BLaER1 treated with 17β-estradiol and CSF1 and Interleukin-3, amounts not matched to agents 10 nM and 100 nM (cell line): ENCODE data around the gene ACTR5.
"Not testable (repeated sequence)": the region's sequence is repeated elsewhere in the genome, so short reads cannot be mapped to it uniquely, and the experiment has no call there.

Source experiments
- H3K27ac ChIP-seq, 11 experiments: shearing (Covaris generic); formaldehyde crosslinking; 2 replicates each; pipeline ENCODE4 v1.8.1; 2022
- H3K27me3 ChIP-seq, 11 experiments: shearing (Covaris generic); formaldehyde crosslinking; 2 replicates each; pipeline ENCODE4 v1.8.1; 2022
- H3K36me3 ChIP-seq, 11 experiments: shearing (Covaris generic); formaldehyde crosslinking; 2 replicates each; pipeline ENCODE4 v1.8.1; 2022
- H3K4me1 ChIP-seq, 10 experiments: shearing (Covaris generic); formaldehyde crosslinking; 2 replicates each; pipeline ENCODE4 v1.8.1; 2022
- H3K4me2 ChIP-seq, 11 experiments: shearing (Covaris generic); formaldehyde crosslinking; 2 replicates each; pipeline ENCODE4 v1.8.1; 2022
- H3K4me3 ChIP-seq, 10 experiments: shearing (Covaris generic); formaldehyde crosslinking; 2 replicates each; pipeline ENCODE4 v1.8.1; 2022
- H3K9ac ChIP-seq, 11 experiments: shearing (Covaris generic); formaldehyde crosslinking; 2 replicates each; pipeline ENCODE4 v1.8.1; 2022
- H3K9me3 ChIP-seq, 11 experiments: shearing (Covaris generic); formaldehyde crosslinking; replicated peaks in 1 of 11; 2 replicates each; pipeline ENCODE4 v1.8.1; 2022
- H4K20me1 ChIP-seq, 11 experiments: shearing (Covaris generic); formaldehyde crosslinking; 2 replicates each; pipeline ENCODE4 v1.8.1; 2022
- Cebpa-rat ChIP-seq, 11 experiments: shearing (Covaris generic); IDR thresholded peaks; 2 replicates each; pipeline ENCODE4 v1.8.1; 2022

ACTR5 gene

GRCh38 chr20:38806855-38807655 is 58.8 kb downstream of the ACTR5 start:
- no peaks in the 10 kb centered on the region for H3K9me3 ChIP-seq
- no peaks in the 10 kb centered on the region for H3K36me3 ChIP-seq
- H3K4me2 ChIP-seq: peak overlapping the region; percentile 94 to 100 (median 99)
- peaks cover 0 to 9% (median 0%) of the 10 kb centered on the region in 11 experiments; a peak in 2 of 22 replicates for H3K27me3 ChIP-seq
- peak overlapping the region; percentile 71 to 85 (median 79); a peak in 21 of 22 replicates for H3K9ac ChIP-seq
- peak overlapping the region; percentile 73 to 84 (median 76) for H3K4me3 ChIP-seq
- peaks cover 0 to 20% (median 0%) of the 10 kb centered on the region in 11 experiments; a peak in 5 of 22 replicates for H4K20me1 ChIP-seq
- TF ChIP-seq Cebpa-rat (IDR thresholded peaks at IDR 0.05): no peak
- H3K4me1 ChIP-seq: peaks cover 45 to 82% (median 75%) of the 10 kb centered on the region in 10 experiments
- H3K27ac ChIP-seq: peak overlapping the region in 9 of 11 experiments; percentile 82 to 93 (median 87); a peak in 18 of 22 replicates

DNA sequence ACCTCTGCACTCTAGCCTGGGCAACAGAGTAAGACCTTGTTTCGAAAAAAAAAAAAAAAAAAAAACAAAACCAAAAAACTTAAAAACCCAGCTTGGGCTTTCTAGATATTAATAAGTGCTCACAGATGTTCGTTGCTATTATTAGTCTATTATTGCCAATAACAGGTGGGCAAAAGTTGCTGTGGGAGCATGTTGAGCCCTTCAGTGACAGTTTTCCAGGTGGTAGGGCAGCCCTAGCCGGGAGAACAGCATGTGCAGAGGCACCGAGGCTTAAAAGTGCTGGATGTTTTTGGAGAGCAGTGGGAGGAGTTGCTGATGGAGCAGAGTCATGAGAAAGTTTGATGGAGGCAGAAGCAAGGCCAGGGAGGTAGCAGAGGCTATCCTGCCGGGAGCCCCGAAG is 61.7 kb downstream of the ACTR5 start:
- Histone ChIP-seq H3K9me3 (no peaks in the 10 kb centered on the region), H3K36me3 (no peaks in the 10 kb centered on the region; a peak in 1 of 22 replicates), H3K27ac (peak overlapping the region in 8 of 11 experiments; percentile 6 to 77 (median 68); a peak in 9 of 22 replicates), H3K4me3 (no peak overlapping the region), H3K9ac (peak overlapping the region in 1 of 11 experiments; percentile 3; a peak in 1 of 22 replicates), H4K20me1 (peaks cover 0 to 20% (median 0%) of the 10 kb centered on the region in 11 experiments; a peak in 5 of 22 replicates), H3K4me2 (peak overlapping the region in 9 of 11 experiments; percentile 94 to 100 (median 99); a peak in 18 of 22 replicates), H3K27me3 (peaks cover 0 to 9% (median 0%) of the 10 kb centered on the region in 11 experiments; a peak in 2 of 22 replicates), H3K4me1 (peaks cover 50 to 84% (median 77%) of the 10 kb centered on the region in 10 experiments)
- TF ChIP-seq Cebpa-rat (IDR thresholded peaks at IDR 0.05): no peak

GRCh38 chr20:38810926-38811630 is 62.8 kb downstream of the ACTR5 start:
- Histone ChIP-seq H3K4me1 (peaks cover 45 to 75% (median 72%) of the 10 kb centered on the region in 10 experiments), H3K9ac (peak overlapping the region in 7 of 11 experiments; percentile 21 to 58 (median 42); a peak in 7 of 22 replicates), H3K36me3 (peaks cover 0 to 5% (median 0%) of the 10 kb centered on the region in 11 experiments; a peak in 1 of 22 replicates), H3K27me3 (peaks cover 0 to 9% (median 0%) of the 10 kb centered on the region in 11 experiments; a peak in 2 of 22 replicates), H3K4me3 (no peak overlapping the region), H4K20me1 (peaks cover 0 to 16% (median 0%) of the 10 kb centered on the region in 11 experiments; a peak in 5 of 22 replicates), H3K9me3 (peaks cover 0 to 10% (median 0%) of the 10 kb centered on the region in 11 experiments; a peak in 4 of 22 replicates), H3K4me2 (peak overlapping the region; percentile 65 to 100 (median 99)), H3K27ac (peak overlapping the region in 9 of 11 experiments; percentile 40 to 77 (median 65); a peak in 19 of 22 replicates)
- no peak; a peak in 1 of 22 replicates for TF ChIP-seq Cebpa-rat (IDR thresholded peaks at IDR 0.05)

DNA sequence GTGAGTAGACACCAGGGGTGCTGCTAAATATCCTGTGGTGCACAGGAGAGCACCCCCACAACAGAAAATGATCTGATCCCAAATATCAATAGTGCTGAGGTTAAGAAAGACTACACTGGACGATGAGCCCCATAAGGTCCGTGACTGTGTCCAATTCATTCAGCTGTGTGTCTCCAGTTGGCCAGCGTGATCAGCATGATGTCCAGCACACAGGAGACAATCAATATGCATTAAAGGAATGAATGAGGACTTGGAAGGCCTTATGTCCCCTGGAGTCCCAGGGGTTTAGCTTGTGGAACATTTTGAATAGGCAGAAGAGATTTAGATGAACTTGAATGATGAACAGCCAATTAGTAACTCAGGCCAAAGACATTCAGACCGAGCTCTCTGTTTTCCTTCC is 63.5 kb downstream of the ACTR5 start:
- Histone ChIP-seq H3K27me3 (peaks cover 0 to 7% (median 0%) of the 10 kb centered on the region in 11 experiments; a peak in 2 of 22 replicates), H3K9ac (peak overlapping the region in 7 of 11 experiments; percentile 23 to 58 (median 42); a peak in 10 of 22 replicates), H3K27ac (peak overlapping the region in 10 of 11 experiments; percentile 26 to 77 (median 64); a peak in 19 of 22 replicates), H3K4me1 (peaks cover 45 to 68% (median 67%) of the 10 kb centered on the region in 10 experiments), H3K4me2 (peak overlapping the region; percentile 65 to 100 (median 99)), H4K20me1 (peaks cover 0 to 10% (median 0%) of the 10 kb centered on the region in 11 experiments; a peak in 5 of 22 replicates), H3K36me3 (peaks cover 0 to 7% (median 0%) of the 10 kb centered on the region in 11 experiments; a peak in 3 of 22 replicates), H3K4me3 (no peak overlapping the region), H3K9me3 (peaks cover 0 to 15% (median 5%) of the 10 kb centered on the region in 11 experiments; a peak in 10 of 22 replicates)
- no peak for TF ChIP-seq Cebpa-rat (IDR thresholded peaks at IDR 0.05)

DNA sequence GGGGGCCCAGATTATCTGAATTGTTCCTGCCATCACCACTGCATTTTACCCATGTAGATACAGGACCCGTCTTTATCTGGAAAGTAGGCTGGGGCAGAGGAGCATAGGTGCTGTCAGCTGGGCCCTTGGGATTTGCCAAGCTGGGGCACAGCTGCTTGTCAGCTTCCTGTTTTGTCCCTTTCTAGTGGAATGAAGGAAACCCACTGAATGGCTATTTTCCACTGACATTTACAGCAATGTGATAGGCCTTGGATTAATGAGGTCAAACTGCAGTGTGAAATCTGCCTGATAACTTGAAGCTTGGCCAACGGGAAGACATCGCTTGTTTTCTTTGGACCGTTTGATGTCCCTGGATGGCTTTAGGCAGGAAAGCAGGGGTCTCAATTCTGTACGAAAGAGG is 63.9 kb downstream of the ACTR5 start:
- Histone ChIP-seq H3K9me3 (peaks cover 0 to 19% (median 8%) of the 10 kb centered on the region in 11 experiments; a peak in 12 of 22 replicates), H3K36me3 (peaks cover 0 to 10% (median 0%) of the 10 kb centered on the region in 11 experiments; a peak in 3 of 22 replicates), H3K9ac (peak overlapping the region in 7 of 11 experiments; percentile 23 to 58 (median 42); a peak in 9 of 22 replicates), H3K27me3 (peaks cover 0 to 3% (median 0%) of the 10 kb centered on the region in 11 experiments; a peak in 2 of 22 replicates), H4K20me1 (peaks cover 0 to 10% (median 0%) of the 10 kb centered on the region in 11 experiments; a peak in 5 of 22 replicates), H3K27ac (peak overlapping the region in 9 of 11 experiments; percentile 40 to 77 (median 65); a peak in 17 of 22 replicates), H3K4me2 (peak overlapping the region; percentile 65 to 100 (median 99)), H3K4me1 (peaks cover 45 to 64% (median 63%) of the 10 kb centered on the region in 10 experiments), H3K4me3 (0 out of 20 replicates have a peak overlapping the region, but pooled peaks of 1 of the 10 experiments have one; percentile 3)
- no peak for TF ChIP-seq Cebpa-rat (IDR thresholded peaks at IDR 0.05)

GRCh38 chr20:38812709-38813573 is 64.7 kb downstream of the ACTR5 start:
- Histone ChIP-seq H4K20me1 (peaks cover 0 to 6% (median 0%) of the 10 kb centered on the region in 11 experiments; a peak in 3 of 22 replicates), H3K4me2 (peak overlapping the region; percentile 65 to 100 (median 99)), H3K27me3 (no peaks in the 10 kb centered on the region), H3K27ac (peak overlapping the region in 9 of 11 experiments; percentile 40 to 77 (median 65); a peak in 17 of 22 replicates), H3K9ac (peak overlapping the region in 6 of 11 experiments; percentile 26 to 58 (median 46); a peak in 5 of 22 replicates), H3K4me3 (peak overlapping the region in 2 of 10 experiments; percentile 3 to 19; a peak in 1 of 20 replicates), H3K4me1 (peaks cover 45 to 58% (median 56%) of the 10 kb centered on the region in 10 experiments), H3K36me3 (peaks cover 0 to 12% (median 0%) of the 10 kb centered on the region in 11 experiments; a peak in 3 of 22 replicates), H3K9me3 (peaks cover 0 to 22% (median 9%) of the 10 kb centered on the region in 11 experiments; a peak in 12 of 22 replicates)
- TF ChIP-seq Cebpa-rat (IDR thresholded peaks at IDR 0.05): no peak

- H3K4me1 ChIP-seq: peaks cover 39 to 58% (median 55%) of the 10 kb centered on the region in 10 experiments
- peaks cover 0 to 22% (median 9%) of the 10 kb centered on the region in 11 experiments; a peak in 12 of 22 replicates for H3K9me3 ChIP-seq
- not testable (repeated sequence) for H3K9ac ChIP-seq, H4K20me1 ChIP-seq, H3K4me3 ChIP-seq, H3K27me3 ChIP-seq
- H3K27ac ChIP-seq: peak overlapping the region in 1 of 11 experiments; percentile 77; a peak in 1 of 22 replicates
- H3K36me3 ChIP-seq: peaks cover 0 to 12% (median 0%) of the 10 kb centered on the region in 11 experiments; a peak in 3 of 22 replicates
- peak overlapping the region in 8 of 11 experiments; percentile 94 to 100 (median 99); a peak in 12 of 22 replicates for H3K4me2 ChIP-seq
Observed at GRCh38 chr20:38813574-38813962, 65.3 kb downstream of the ACTR5 start.
